NB4 (cell line): ENCODE measurements around the gene SLC26A4.

Experiments used
- POLR2A ChIP-seq: IDR thresholded peaks from 2 replicates; pipeline ENCODE4 v1.6.1; 2011; ENCODE audit warnings: mild to moderate bottlenecking; ENCODE audit not compliant: insufficient read length; ENCODE audit errors: extremely low read depth
- TF ChIP-seq, protein P1 (sequence below): IDR thresholded peaks from one replicate; pipeline ENCODE4 v1.5.1; 2012; ENCODE audit warnings: low read depth, low read length

DNA sequence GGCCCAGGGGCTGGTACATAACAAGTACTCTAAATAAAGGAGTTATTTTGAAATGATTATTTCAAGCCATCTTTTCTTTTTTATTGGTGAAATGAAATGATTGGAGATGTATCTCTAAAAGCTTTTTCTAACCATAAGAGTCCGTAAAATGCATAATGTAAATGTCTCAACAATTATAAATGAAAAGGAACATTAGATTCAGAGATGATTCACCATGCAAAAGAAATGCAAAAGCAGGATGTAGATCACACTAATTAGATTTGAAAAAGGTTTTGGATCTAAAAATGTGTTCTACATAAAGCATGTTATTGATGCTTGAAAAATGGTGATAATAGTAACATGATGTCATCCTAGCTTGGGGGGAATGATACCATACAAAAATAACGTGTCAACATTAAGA is 15.6 kb downstream of the SLC26A4 start:
- TF ChIP-seq, protein P1, sequence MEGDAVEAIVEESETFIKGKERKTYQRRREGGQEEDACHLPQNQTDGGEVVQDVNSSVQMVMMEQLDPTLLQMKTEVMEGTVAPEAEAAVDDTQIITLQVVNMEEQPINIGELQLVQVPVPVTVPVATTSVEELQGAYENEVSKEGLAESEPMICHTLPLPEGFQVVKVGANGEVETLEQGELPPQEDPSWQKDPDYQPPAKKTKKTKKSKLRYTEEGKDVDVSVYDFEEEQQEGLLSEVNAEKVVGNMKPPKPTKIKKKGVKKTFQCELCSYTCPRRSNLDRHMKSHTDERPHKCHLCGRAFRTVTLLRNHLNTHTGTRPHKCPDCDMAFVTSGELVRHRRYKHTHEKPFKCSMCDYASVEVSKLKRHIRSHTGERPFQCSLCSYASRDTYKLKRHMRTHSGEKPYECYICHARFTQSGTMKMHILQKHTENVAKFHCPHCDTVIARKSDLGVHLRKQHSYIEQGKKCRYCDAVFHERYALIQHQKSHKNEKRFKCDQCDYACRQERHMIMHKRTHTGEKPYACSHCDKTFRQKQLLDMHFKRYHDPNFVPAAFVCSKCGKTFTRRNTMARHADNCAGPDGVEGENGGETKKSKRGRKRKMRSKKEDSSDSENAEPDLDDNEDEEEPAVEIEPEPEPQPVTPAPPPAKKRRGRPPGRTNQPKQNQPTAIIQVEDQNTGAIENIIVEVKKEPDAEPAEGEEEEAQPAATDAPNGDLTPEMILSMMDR = no peak
- TF ChIP-seq POLR2A = no peak
